Mesodermal cell (in vitro differentiated cells): ENCODE measurements around the gene ESRRA.
"Not testable (repeated sequence)": the region's sequence is repeated elsewhere in the genome, so short reads cannot be mapped to it uniquely, and the experiment has no call there.

Experiments
- H3K27ac ChIP-seq: 2 replicates; pipeline ENCODE4 v1.7.0; 2013; ENCODE audit warnings: mild to moderate bottlenecking, low read depth, low read length, moderate library complexity; ENCODE audit not compliant: severe bottlenecking
- H3K36me3 ChIP-seq: 2 replicates; pipeline ENCODE4 v1.7.1; 2013; ENCODE audit warnings: mild to moderate bottlenecking, low read length, moderate library complexity; ENCODE audit not compliant: control insufficient read depth, insufficient read depth
- H3K4me1 ChIP-seq: one replicate; pipeline ENCODE4 v1.7.1; 2013; ENCODE audit warnings: mild to moderate bottlenecking, low read length; ENCODE audit not compliant: insufficient read depth, control insufficient read depth, poor library complexity, severe bottlenecking
- H3K4me3 ChIP-seq: 2 replicates; pipeline ENCODE4 v1.7.0; 2013; ENCODE audit warnings: low read length, control low read depth, mild to moderate bottlenecking; ENCODE audit not compliant: insufficient read depth, poor library complexity, severe bottlenecking; ENCODE audit errors: extremely low read depth
- H3K9me3 ChIP-seq: 2 replicates; pipeline ENCODE4 v1.7.1; 2013; ENCODE audit warnings: mild to moderate bottlenecking, low read length, moderate library complexity; ENCODE audit not compliant: control insufficient read depth
- WGBS, 2 experiments: methylation state at CpG; one replicate each; pipeline ENCODE4 v1.1.5; 2013; ENCODE audit warnings: missing lambda C conversion rate in 2 of 2; ENCODE audit not compliant: insufficient coverage in 2 of 2; 5-methylcytosine and 5-hydroxymethylcytosine counted together

The ESRRA gene

GRCh38 chr11:64305691-64306562 is 603 bp downstream of the ESRRA start:
- Histone ChIP-seq H3K4me3 (peak overlapping the region; percentile 68), H3K4me1 (peaks cover 13% of the 10 kb centered on the region), H3K36me3 (peaks cover 7% of the 10 kb centered on the region), H3K27ac (peak overlapping the region; percentile 66), H3K9me3 (no peaks in the 10 kb centered on the region)
- 1 to 2% methylated on average over 38 to 56 of the region's 71 CpGs for WGBS, 2 experiments

GRCh38 chr11:64306563-64306875 is 1.2 kb downstream of the ESRRA start:
- Histone ChIP-seq H3K27ac (peak overlapping the region; percentile 66), H3K36me3 (peaks cover 11% of the 10 kb centered on the region)
- 18 to 32% methylated on average over 8 to 9 of the region's 9 CpGs for WGBS, 2 experiments

GRCh38 chr11:64306876-64307622 is 1.7 kb downstream of the ESRRA start:
- Histone ChIP-seq H3K36me3 (peaks cover 11% of the 10 kb centered on the region), H3K4me1 (peaks cover 13% of the 10 kb centered on the region), H3K9me3 (no peaks in the 10 kb centered on the region), H3K27ac (no peak overlapping the region), H3K4me3 (peak overlapping the region; percentile 68)
- 84 to 89% methylated on average over 11 to 12 of the region's 15 CpGs for WGBS, 2 experiments

More at GRCh38 chr11:64306563-64306875, 1.2 kb downstream of the ESRRA start:
- Histone ChIP-seq H3K4me3 (peak overlapping the region; percentile 68), H3K9me3 (no peaks in the 10 kb centered on the region), H3K4me1 (peaks cover 13% of the 10 kb centered on the region)

- peaks cover 11% of the 10 kb centered on the region for H3K36me3 ChIP-seq
- H3K4me1 ChIP-seq, result peaks cover 13% of the 10 kb centered on the region
- H3K4me3 ChIP-seq, H3K9me3 ChIP-seq, H3K27ac ChIP-seq: not testable (repeated sequence)
- WGBS, 2 experiments, result 74 to 100% methylated on average over 4 to 5 of the region's 5 CpGs
These were observed 2.5 kb downstream of the ESRRA start for GRCh38 chr11:64307795-64308194.

DNA sequence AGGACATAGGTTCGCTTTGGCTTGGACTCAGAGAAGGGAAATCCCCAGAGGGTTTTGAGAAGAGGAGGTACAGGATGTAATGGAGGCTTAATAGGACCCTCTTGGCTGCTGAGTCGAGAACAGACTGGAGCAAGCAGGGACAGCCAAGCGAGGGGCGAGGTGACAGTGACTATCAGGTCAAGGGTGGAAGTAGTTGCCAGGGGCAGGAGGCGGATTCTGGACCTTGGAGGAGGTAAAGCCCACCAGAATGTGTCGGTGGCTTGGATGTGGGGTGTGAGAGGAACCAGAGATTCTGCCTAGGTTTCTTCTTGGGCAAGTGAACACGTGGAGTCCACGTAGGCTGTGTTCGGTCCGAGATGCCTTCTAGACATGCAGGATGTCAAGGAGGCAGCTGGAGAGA is 7.6 kb downstream of the ESRRA start:
- H3K9me3 ChIP-seq, result no peaks in the 10 kb centered on the region
- WGBS, 2 experiments, result 98 to 99% methylated on average over 9 to 10 of the region's 10 CpGs
- H3K36me3 ChIP-seq, result peaks cover 28% of the 10 kb centered on the region
- H3K4me1 ChIP-seq, result no peaks in the 10 kb centered on the region
- H3K4me3 ChIP-seq, result no peak overlapping the region
- H3K27ac ChIP-seq, result no peak overlapping the region

- 91 to 95% methylated on average over 4 to 13 of the region's 18 CpGs for WGBS, 2 experiments
- Histone ChIP-seq H3K27ac (no peak overlapping the region), H3K4me3 (no peak overlapping the region), H3K9me3 (no peaks in the 10 kb centered on the region), H3K36me3 (peaks cover 28% of the 10 kb centered on the region), H3K4me1 (no peaks in the 10 kb centered on the region)
These were observed 8.3 kb downstream of the ESRRA start for GRCh38 chr11:64313491-64314145.

- Histone ChIP-seq H3K4me3 (no peak overlapping the region), H3K36me3 (peaks cover 29% of the 10 kb centered on the region), H3K9me3 (no peaks in the 10 kb centered on the region), H3K4me1 (peaks cover 4% of the 10 kb centered on the region), H3K27ac (no peak overlapping the region)
- WGBS, 2 experiments, result 88 to 96% methylated on average over 9 to 17 of the region's 19 CpGs
These were observed 9.0 kb downstream of the ESRRA start for GRCh38 chr11:64314146-64314804.

- Histone ChIP-seq H3K4me3 (no peak overlapping the region), H3K4me1 (peaks cover 8% of the 10 kb centered on the region), H3K27ac (no peak overlapping the region), H3K9me3 (no peaks in the 10 kb centered on the region), H3K36me3 (peaks cover 35% of the 10 kb centered on the region)
- 90 to 94% methylated on average over 21 to 23 of the region's 24 CpGs for WGBS, 2 experiments
These were observed 9.7 kb downstream of the ESRRA start for GRCh38 chr11:64314805-64315561.

GRCh38 chr11:64315667-64316526 is 10.6 kb downstream of the ESRRA start:
- Histone ChIP-seq H3K36me3 (peaks cover 32% of the 10 kb centered on the region), H3K4me3 (peak overlapping the region; percentile 95)
- 92 to 94% methylated on average over 14 to 20 of the region's 25 CpGs for WGBS, 2 experiments
- not testable (repeated sequence) for H3K4me1 ChIP-seq, H3K9me3 ChIP-seq, H3K27ac ChIP-seq
